ENCODE results near the gene KDM2A. TPM values are rescaled to one million over a fixed set of nuclear protein-coding genes. Genes with fewer than 3 reads are reported as not detected.

The KDM2A gene
- total RNA-seq, 1 donor from 2014 or later, result 71.0 TPM

GRCh38 chr11:67076202-67076601 is 42.9 kb upstream of the KDM2A start:
- no peaks in the 10 kb centered on the region for H3K4me1 Mint-ChIP-seq (ENCODE audit: low read depth, unreplicated experiment)
- H3K4me3 Mint-ChIP-seq (ENCODE audit: unreplicated experiment), result no peak overlapping the region
- DNase-seq, result no peak
- peaks cover 6% of the 10 kb centered on the region for H3K27me3 Mint-ChIP-seq (ENCODE audit: unreplicated experiment)
- H3K9me3 Mint-ChIP-seq (ENCODE audit: unreplicated experiment), result no peaks in the 10 kb centered on the region
- TF ChIP-seq, protein P1, sequence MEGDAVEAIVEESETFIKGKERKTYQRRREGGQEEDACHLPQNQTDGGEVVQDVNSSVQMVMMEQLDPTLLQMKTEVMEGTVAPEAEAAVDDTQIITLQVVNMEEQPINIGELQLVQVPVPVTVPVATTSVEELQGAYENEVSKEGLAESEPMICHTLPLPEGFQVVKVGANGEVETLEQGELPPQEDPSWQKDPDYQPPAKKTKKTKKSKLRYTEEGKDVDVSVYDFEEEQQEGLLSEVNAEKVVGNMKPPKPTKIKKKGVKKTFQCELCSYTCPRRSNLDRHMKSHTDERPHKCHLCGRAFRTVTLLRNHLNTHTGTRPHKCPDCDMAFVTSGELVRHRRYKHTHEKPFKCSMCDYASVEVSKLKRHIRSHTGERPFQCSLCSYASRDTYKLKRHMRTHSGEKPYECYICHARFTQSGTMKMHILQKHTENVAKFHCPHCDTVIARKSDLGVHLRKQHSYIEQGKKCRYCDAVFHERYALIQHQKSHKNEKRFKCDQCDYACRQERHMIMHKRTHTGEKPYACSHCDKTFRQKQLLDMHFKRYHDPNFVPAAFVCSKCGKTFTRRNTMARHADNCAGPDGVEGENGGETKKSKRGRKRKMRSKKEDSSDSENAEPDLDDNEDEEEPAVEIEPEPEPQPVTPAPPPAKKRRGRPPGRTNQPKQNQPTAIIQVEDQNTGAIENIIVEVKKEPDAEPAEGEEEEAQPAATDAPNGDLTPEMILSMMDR (IDR thresholded peaks at IDR 0.05; ENCODE audit: partially characterized antibody, unreplicated experiment), result no peak
- H3K27ac Mint-ChIP-seq (ENCODE audit: unreplicated experiment), result no peak overlapping the region
- H3K36me3 Mint-ChIP-seq (ENCODE audit: unreplicated experiment), result no peaks in the 10 kb centered on the region

GRCh38 chr11:67079065-67079705 is 39.9 kb upstream of the KDM2A start:
- H3K36me3 Mint-ChIP-seq (ENCODE audit: unreplicated experiment), result no peaks in the 10 kb centered on the region
- H3K4me1 Mint-ChIP-seq (ENCODE audit: low read depth, unreplicated experiment), result peaks cover 3% of the 10 kb centered on the region
- H3K27me3 Mint-ChIP-seq (ENCODE audit: unreplicated experiment), result peaks cover 7% of the 10 kb centered on the region
- no peaks in the 10 kb centered on the region for H3K9me3 Mint-ChIP-seq (ENCODE audit: unreplicated experiment)
- TF ChIP-seq, protein P1 (IDR thresholded peaks at IDR 0.05; ENCODE audit: partially characterized antibody, unreplicated experiment), result no peak
- no peak overlapping the region for H3K4me3 Mint-ChIP-seq (ENCODE audit: unreplicated experiment)
- no peak for DNase-seq
- no peak overlapping the region for H3K27ac Mint-ChIP-seq (ENCODE audit: unreplicated experiment)

GRCh38 chr11:67082071-67082791 is 36.8 kb upstream of the KDM2A start:
- Mint-ChIP-seq H3K27ac (ENCODE audit: unreplicated experiment) (no peak overlapping the region), H3K4me1 (ENCODE audit: low read depth, unreplicated experiment) (peaks cover 3% of the 10 kb centered on the region), H3K27me3 (ENCODE audit: unreplicated experiment) (peaks cover 2% of the 10 kb centered on the region), H3K36me3 (ENCODE audit: unreplicated experiment) (no peaks in the 10 kb centered on the region), H3K9me3 (ENCODE audit: unreplicated experiment) (no peaks in the 10 kb centered on the region), H3K4me3 (ENCODE audit: unreplicated experiment) (no peak overlapping the region)
- no peak for DNase-seq
- TF ChIP-seq, protein P1 (IDR thresholded peaks at IDR 0.05; ENCODE audit: partially characterized antibody, unreplicated experiment), result no peak

DNA sequence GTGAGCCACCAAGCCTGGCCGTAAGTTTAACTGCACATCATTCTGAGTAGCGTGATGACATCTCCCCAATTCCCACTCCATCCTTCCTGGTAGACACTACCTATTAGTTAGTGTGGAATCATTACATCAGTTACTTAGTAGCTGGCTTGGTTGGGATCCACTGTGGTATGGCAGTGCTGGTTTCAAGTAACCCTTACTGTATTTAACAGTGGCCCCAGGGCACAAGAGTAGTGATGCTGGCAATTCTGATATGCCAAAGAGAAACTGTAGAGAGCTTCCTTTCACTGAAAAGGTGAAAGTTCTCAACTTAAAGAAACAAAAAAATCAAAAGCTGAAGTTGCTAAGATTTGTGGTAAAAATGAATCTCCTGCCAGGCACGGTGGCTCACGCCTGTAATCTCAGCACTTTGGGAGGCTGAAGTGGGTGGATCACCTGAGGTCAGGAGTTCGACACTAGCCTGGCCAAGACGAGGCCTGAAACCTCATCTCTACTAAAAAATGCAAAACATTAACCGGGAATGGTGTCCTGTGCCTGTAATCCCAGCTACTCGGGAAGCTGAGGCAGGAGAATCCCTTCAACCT is 35.2 kb upstream of the KDM2A start:
- no peak overlapping the region for H3K27ac Mint-ChIP-seq (ENCODE audit: unreplicated experiment)
- peaks cover 3% of the 10 kb centered on the region for H3K4me1 Mint-ChIP-seq (ENCODE audit: low read depth, unreplicated experiment)
- TF ChIP-seq, protein P1 (IDR thresholded peaks at IDR 0.05; ENCODE audit: partially characterized antibody, unreplicated experiment), result no peak
- H3K9me3 Mint-ChIP-seq (ENCODE audit: unreplicated experiment), result no peaks in the 10 kb centered on the region
- H3K27me3 Mint-ChIP-seq (ENCODE audit: unreplicated experiment), result peaks cover 2% of the 10 kb centered on the region
- no peak overlapping the region for H3K4me3 Mint-ChIP-seq (ENCODE audit: unreplicated experiment)
- no peaks in the 10 kb centered on the region for H3K36me3 Mint-ChIP-seq (ENCODE audit: unreplicated experiment)
- no peak for DNase-seq

GRCh38 chr11:67085617-67086016 is 33.4 kb upstream of the KDM2A start:
- TF ChIP-seq, protein P1 (IDR thresholded peaks at IDR 0.05; ENCODE audit: partially characterized antibody, unreplicated experiment), result no peak
- H3K4me3 Mint-ChIP-seq (ENCODE audit: unreplicated experiment), result no peak overlapping the region
- H3K36me3 Mint-ChIP-seq (ENCODE audit: unreplicated experiment), result no peaks in the 10 kb centered on the region
- DNase-seq, result no peak
- peaks cover 2% of the 10 kb centered on the region for H3K27me3 Mint-ChIP-seq (ENCODE audit: unreplicated experiment)
- no peak overlapping the region for H3K27ac Mint-ChIP-seq (ENCODE audit: unreplicated experiment)
- H3K9me3 Mint-ChIP-seq (ENCODE audit: unreplicated experiment), result no peaks in the 10 kb centered on the region
- H3K4me1 Mint-ChIP-seq (ENCODE audit: low read depth, unreplicated experiment), result peaks cover 3% of the 10 kb centered on the region
